ENCODE measurements around the gene TNS4.
A peak's percentile ranks its signal among the peaks of the same experiment; 100 is the strongest.

TNS4 gene

GRCh38 chr17:40490982-40491381 is 10.4 kb downstream of the TNS4 start:
- no peaks in the 10 kb centered on the region for H3K36me3 ChIP-seq (ENCODE audit: control insufficient read depth, insufficient read depth, low read length)
- no peaks in the 10 kb centered on the region for H3K27me3 ChIP-seq (ENCODE audit: control insufficient read depth, insufficient read depth, low read length)
- H3K4me3 ChIP-seq (ENCODE audit: low read length), result peak overlapping the region; percentile 4
- H3K4me1 ChIP-seq (ENCODE audit: control insufficient read depth, insufficient read depth, low read length), result peaks cover 34% of the 10 kb centered on the region
- peak overlapping the region; percentile 87 for H3K27ac ChIP-seq (ENCODE audit: low read depth, low read length)
- H3K9ac ChIP-seq (ENCODE audit: low read length), result no peak overlapping the region

- peak overlapping the region; percentile 4 for H3K4me3 ChIP-seq (ENCODE audit: low read length)
- H3K27ac ChIP-seq (ENCODE audit: low read depth, low read length), result peak overlapping the region; percentile 87
- no peaks in the 10 kb centered on the region for H3K27me3 ChIP-seq (ENCODE audit: control insufficient read depth, insufficient read depth, low read length)
- no peak overlapping the region for H3K9ac ChIP-seq (ENCODE audit: low read length)
- no peaks in the 10 kb centered on the region for H3K36me3 ChIP-seq (ENCODE audit: control insufficient read depth, insufficient read depth, low read length)
- H3K4me1 ChIP-seq (ENCODE audit: control insufficient read depth, insufficient read depth, low read length), result peaks cover 34% of the 10 kb centered on the region
Measured at GRCh38 chr17:40490289-40490853, 11.1 kb downstream of the TNS4 start.

GRCh38 chr17:40487371-40488020 is 13.9 kb downstream of the TNS4 start:
- peak overlapping the region; percentile 72 for H3K27ac ChIP-seq (ENCODE audit: low read depth, low read length)
- peaks cover 34% of the 10 kb centered on the region for H3K4me1 ChIP-seq (ENCODE audit: control insufficient read depth, insufficient read depth, low read length)
- H3K27me3 ChIP-seq (ENCODE audit: control insufficient read depth, insufficient read depth, low read length), result no peaks in the 10 kb centered on the region
- H3K4me3 ChIP-seq (ENCODE audit: low read length), result no peak overlapping the region
- no peaks in the 10 kb centered on the region for H3K36me3 ChIP-seq (ENCODE audit: control insufficient read depth, insufficient read depth, low read length)
- H3K9ac ChIP-seq (ENCODE audit: low read length), result no peak overlapping the region

- no peak overlapping the region for H3K9ac ChIP-seq (ENCODE audit: low read length)
- H3K4me3 ChIP-seq (ENCODE audit: low read length), result no peak overlapping the region
- H3K27me3 ChIP-seq (ENCODE audit: control insufficient read depth, insufficient read depth, low read length), result no peaks in the 10 kb centered on the region
- H3K27ac ChIP-seq (ENCODE audit: low read depth, low read length), result peak overlapping the region; percentile 72
- peaks cover 34% of the 10 kb centered on the region for H3K4me1 ChIP-seq (ENCODE audit: control insufficient read depth, insufficient read depth, low read length)
- no peaks in the 10 kb centered on the region for H3K36me3 ChIP-seq (ENCODE audit: control insufficient read depth, insufficient read depth, low read length)
Measured at GRCh38 chr17:40486522-40487370, 14.7 kb downstream of the TNS4 start.

- Histone ChIP-seq H3K36me3 (ENCODE audit: control insufficient read depth, insufficient read depth, low read length) (no peaks in the 10 kb centered on the region), H3K4me3 (ENCODE audit: low read length) (no peak overlapping the region), H3K27me3 (ENCODE audit: control insufficient read depth, insufficient read depth, low read length) (no peaks in the 10 kb centered on the region), H3K27ac (ENCODE audit: low read depth, low read length) (no peak overlapping the region), H3K4me1 (ENCODE audit: control insufficient read depth, insufficient read depth, low read length) (peaks cover 29% of the 10 kb centered on the region), H3K9ac (ENCODE audit: low read length) (no peak overlapping the region)
Measured at GRCh38 chr17:40485851-40486521, 15.4 kb downstream of the TNS4 start.

- H3K36me3 ChIP-seq (ENCODE audit: control insufficient read depth, insufficient read depth, low read length), result no peaks in the 10 kb centered on the region
- peaks cover 21% of the 10 kb centered on the region for H3K4me1 ChIP-seq (ENCODE audit: control insufficient read depth, insufficient read depth, low read length)
- H3K27ac ChIP-seq (ENCODE audit: low read depth, low read length), result no peak overlapping the region
- H3K27me3 ChIP-seq (ENCODE audit: control insufficient read depth, insufficient read depth, low read length), result no peaks in the 10 kb centered on the region
- H3K9ac ChIP-seq (ENCODE audit: low read length), result no peak overlapping the region
- H3K4me3 ChIP-seq (ENCODE audit: low read length), result no peak overlapping the region
Measured at GRCh38 chr17:40484973-40485530, 16.4 kb downstream of the TNS4 start.

- Histone ChIP-seq H3K27me3 (ENCODE audit: control insufficient read depth, insufficient read depth, low read length) (no peaks in the 10 kb centered on the region), H3K27ac (ENCODE audit: low read depth, low read length) (no peak overlapping the region), H3K4me3 (ENCODE audit: low read length) (no peak overlapping the region), H3K36me3 (ENCODE audit: control insufficient read depth, insufficient read depth, low read length) (no peaks in the 10 kb centered on the region), H3K4me1 (ENCODE audit: control insufficient read depth, insufficient read depth, low read length) (peaks cover 17% of the 10 kb centered on the region), H3K9ac (ENCODE audit: low read length) (no peak overlapping the region)
Measured at GRCh38 chr17:40484285-40484972, 17.0 kb downstream of the TNS4 start.

GRCh38 chr17:40483679-40484078 is 17.7 kb downstream of the TNS4 start:
- no peak overlapping the region for H3K9ac ChIP-seq (ENCODE audit: low read length)
- no peaks in the 10 kb centered on the region for H3K36me3 ChIP-seq (ENCODE audit: control insufficient read depth, insufficient read depth, low read length)
- H3K4me1 ChIP-seq (ENCODE audit: control insufficient read depth, insufficient read depth, low read length), result peaks cover 17% of the 10 kb centered on the region
- no peaks in the 10 kb centered on the region for H3K27me3 ChIP-seq (ENCODE audit: control insufficient read depth, insufficient read depth, low read length)
- no peak overlapping the region for H3K4me3 ChIP-seq (ENCODE audit: low read length)
- H3K27ac ChIP-seq (ENCODE audit: low read depth, low read length), result no peak overlapping the region

- Histone ChIP-seq H3K4me3 (ENCODE audit: low read length) (no peak overlapping the region), H3K4me1 (ENCODE audit: control insufficient read depth, insufficient read depth, low read length) (peaks cover 13% of the 10 kb centered on the region), H3K27me3 (ENCODE audit: control insufficient read depth, insufficient read depth, low read length) (no peaks in the 10 kb centered on the region), H3K27ac (ENCODE audit: low read depth, low read length) (no peak overlapping the region), H3K9ac (ENCODE audit: low read length) (no peak overlapping the region), H3K36me3 (ENCODE audit: control insufficient read depth, insufficient read depth, low read length) (no peaks in the 10 kb centered on the region)
Measured at GRCh38 chr17:40482722-40483121, 18.7 kb downstream of the TNS4 start.

GRCh38 chr17:40481106-40481505 is 20.3 kb downstream of the TNS4 start:
- H3K4me3 ChIP-seq (ENCODE audit: low read length), result no peak overlapping the region
- H3K27ac ChIP-seq (ENCODE audit: low read depth, low read length), result no peak overlapping the region
- H3K4me1 ChIP-seq (ENCODE audit: control insufficient read depth, insufficient read depth, low read length), result no peaks in the 10 kb centered on the region
- H3K27me3 ChIP-seq (ENCODE audit: control insufficient read depth, insufficient read depth, low read length), result no peaks in the 10 kb centered on the region
- no peak overlapping the region for H3K9ac ChIP-seq (ENCODE audit: low read length)
- no peaks in the 10 kb centered on the region for H3K36me3 ChIP-seq (ENCODE audit: control insufficient read depth, insufficient read depth, low read length)

- Histone ChIP-seq H3K4me3 (ENCODE audit: low read length) (peak overlapping the region; percentile 34), H3K4me1 (ENCODE audit: control insufficient read depth, insufficient read depth, low read length) (peaks cover 4% of the 10 kb centered on the region), H3K27me3 (ENCODE audit: control insufficient read depth, insufficient read depth, low read length) (no peaks in the 10 kb centered on the region), H3K27ac (ENCODE audit: low read depth, low read length) (no peak overlapping the region), H3K9ac (ENCODE audit: low read length) (no peak overlapping the region), H3K36me3 (ENCODE audit: control insufficient read depth, insufficient read depth, low read length) (no peaks in the 10 kb centered on the region)
Measured at GRCh38 chr17:40480501-40481003, 20.9 kb downstream of the TNS4 start.
